Renal pelvis (tissue), 12 donors: ENCODE data around the gene FAAH. TPM values are rescaled to one million over a fixed set of nuclear protein-coding genes. Genes with fewer than 3 reads are reported as not detected.
"Not testable (repeated sequence)": the region's sequence is repeated elsewhere in the genome, so short reads cannot be mapped to it uniquely, and the experiment has no call there.

Experiments used
- DNase-seq: peaks from one replicate; pipeline ENCODE4 v3.0.0-alpha.2; 2013
- long read RNA-seq, 16 experiments: transcript quantifications; one replicate each; lab custom pipeline, GENCODE V29; 2026
- polyA plus RNA-seq, 3 donors: library from polyadenylated mRNA; unstranded; fragments of 120-200 nt; gene quantifications; one replicate each; pipeline ENCODE4 v1.2.1, GENCODE V29; 2013; ENCODE audit not compliant: insufficient read length in 3 of 3

The FAAH gene
- 10 to 100 TPM; 26.9 to 33.1 (median 33.0) TPM for polyA plus RNA-seq
- long read RNA-seq, donor 1, partial matches to known transcripts: 0 of 4 reads
- long read RNA-seq, donor 1, other reads (novel, unspliced or antisense): 0 of 4 reads
- long read RNA-seq, donor 2, transcript FAAH-201 (15 exons, 2,094 nt): major isoform, 5 of 6 reads
- long read RNA-seq, donor 2, partial matches to known transcripts: 0 of 6 reads
- long read RNA-seq, donor 2, other reads (novel, unspliced or antisense): 0 of 6 reads
- long read RNA-seq, donor 3, partial matches to known transcripts: 5 of 6 reads
- long read RNA-seq, donor 3, other reads (novel, unspliced or antisense): 0 of 6 reads
- long read RNA-seq, donor 4, partial matches to known transcripts: 0 of 5 reads
- long read RNA-seq, donor 4, other reads (novel, unspliced or antisense): 0 of 5 reads
- long read RNA-seq, donor 5: 0 reads
- long read RNA-seq, donor 6, transcript FAAH-201 (15 exons, 2,094 nt): major isoform, 7 of 7 reads
- long read RNA-seq, donor 6, partial matches to known transcripts: 0 of 7 reads
- long read RNA-seq, donor 6, other reads (novel, unspliced or antisense): 0 of 7 reads
- long read RNA-seq, donor 7, transcript FAAH-201 (15 exons, 2,094 nt): major isoform, 10 of 15 reads
- long read RNA-seq, donor 7, partial matches to known transcripts: 5 of 15 reads
- long read RNA-seq, donor 7, other reads (novel, unspliced or antisense): 0 of 15 reads
- long read RNA-seq, donor 8, partial matches to known transcripts: 0 of 1 reads
- long read RNA-seq, donor 8, other reads (novel, unspliced or antisense): 0 of 1 reads
- long read RNA-seq, donor 9, transcript FAAH-201 (15 exons, 2,094 nt): major isoform, 10 of 10 reads
- long read RNA-seq, donor 9, partial matches to known transcripts: 0 of 10 reads
- long read RNA-seq, donor 9, other reads (novel, unspliced or antisense): 0 of 10 reads
- long read RNA-seq, donor 10, partial matches to known transcripts: 0 of 1 reads
- long read RNA-seq, donor 10, other reads (novel, unspliced or antisense): 0 of 1 reads
- long read RNA-seq, donor 11, partial matches to known transcripts: 0 of 2 reads
- long read RNA-seq, donor 11, other reads (novel, unspliced or antisense): 0 of 2 reads
- long read RNA-seq, donor 12, transcript FAAH-201 (15 exons, 2,094 nt): major isoform, 5 of 21 reads
- long read RNA-seq, donor 12, partial matches to known transcripts: 16 of 21 reads
- long read RNA-seq, donor 12, other reads (novel, unspliced or antisense): 0 of 21 reads
- long read RNA-seq, donor 13, partial matches to known transcripts: 0 of 2 reads
- long read RNA-seq, donor 13, other reads (novel, unspliced or antisense): 0 of 2 reads
- long read RNA-seq, donor 14: 0 reads
- long read RNA-seq, donor 15, transcript FAAH-201 (15 exons, 2,094 nt): major isoform, 6 of 11 reads
- long read RNA-seq, donor 15, partial matches to known transcripts: 5 of 11 reads
- long read RNA-seq, donor 15, other reads (novel, unspliced or antisense): 0 of 11 reads
- long read RNA-seq, donor 16: 0 reads

DNA sequence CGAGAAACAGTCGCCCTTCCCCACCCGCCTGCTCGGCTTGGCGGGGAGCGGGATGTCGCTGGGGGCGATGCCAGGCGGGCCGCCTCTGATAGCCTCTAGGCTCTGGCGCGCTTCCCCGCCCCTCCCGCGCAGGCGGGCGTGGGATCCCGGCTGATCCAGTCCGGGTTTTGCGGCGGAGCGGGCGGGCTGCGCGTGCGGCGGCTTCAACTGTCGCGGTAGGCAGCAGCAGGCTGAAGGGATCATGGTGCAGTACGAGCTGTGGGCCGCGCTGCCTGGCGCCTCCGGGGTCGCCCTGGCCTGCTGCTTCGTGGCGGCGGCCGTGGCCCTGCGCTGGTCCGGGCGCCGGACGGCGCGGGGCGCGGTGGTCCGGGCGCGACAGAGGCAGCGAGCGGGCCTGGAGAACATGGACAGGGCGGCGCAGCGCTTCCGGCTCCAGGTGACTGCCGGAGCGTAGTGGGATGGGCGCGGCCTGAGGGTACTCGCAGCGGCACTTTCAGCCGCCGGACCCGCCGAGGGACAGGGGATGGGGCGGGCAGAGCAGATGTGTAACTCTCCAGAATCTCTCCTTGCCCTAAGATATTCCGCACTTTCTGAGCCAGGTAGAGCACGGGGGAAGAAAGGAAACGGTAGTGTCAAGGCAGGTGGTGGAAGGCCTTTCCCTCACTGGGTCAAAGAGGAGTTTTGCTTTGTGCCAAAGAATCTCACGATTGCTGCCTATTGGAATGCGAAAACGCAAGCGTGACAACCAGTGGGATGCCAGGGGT is at the start of gene FAAH:
Gene FAAH (plus strand): TSS at position 210 of the 764 bp plus-strand sequence. CDS start 32 bp downstream, at position 242.
- peak; percentile 65 for DNase-seq

DNA sequence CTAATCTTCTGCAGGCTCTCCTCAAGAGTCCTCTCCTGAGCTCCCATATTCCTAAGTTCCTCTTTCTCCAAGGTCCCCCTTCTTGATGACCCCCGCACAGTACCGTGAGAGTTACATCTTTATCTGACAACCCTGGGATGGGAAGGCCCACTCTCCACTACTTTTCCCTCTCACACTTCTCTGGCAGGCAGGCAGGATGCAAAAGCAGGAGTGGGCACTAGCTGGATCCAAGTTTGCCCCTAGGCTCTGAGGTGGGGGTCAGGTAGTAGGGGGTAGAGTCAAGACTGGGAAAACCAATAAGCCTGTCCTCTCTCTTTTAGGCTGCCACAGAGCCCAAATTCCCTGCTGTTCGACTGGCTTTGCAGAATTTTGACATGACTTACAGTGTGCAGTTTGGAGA is 49.6 kb upstream of the FAAH start:
- DNase-seq: no peak

DNA sequence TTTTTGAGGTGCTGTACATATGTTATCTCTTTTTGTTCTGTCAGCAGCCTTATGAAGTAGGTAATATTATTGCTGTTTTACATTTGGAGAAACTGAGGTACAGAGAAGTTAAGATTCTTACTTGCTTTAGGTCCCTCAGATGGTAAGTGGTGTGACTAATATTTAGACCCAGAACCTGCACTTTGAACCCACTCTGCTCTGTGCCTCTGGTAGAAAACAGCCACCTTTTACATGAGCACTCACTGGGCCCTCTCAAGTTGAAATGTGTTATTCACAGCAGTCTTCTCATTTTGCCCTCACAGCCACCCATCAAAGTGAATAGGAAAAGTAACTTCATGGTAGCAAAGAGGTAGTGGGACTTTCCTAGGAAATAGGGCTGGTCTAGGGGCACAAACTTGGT is 48.8 kb upstream of the FAAH start:
- DNase-seq: no peak

DNA sequence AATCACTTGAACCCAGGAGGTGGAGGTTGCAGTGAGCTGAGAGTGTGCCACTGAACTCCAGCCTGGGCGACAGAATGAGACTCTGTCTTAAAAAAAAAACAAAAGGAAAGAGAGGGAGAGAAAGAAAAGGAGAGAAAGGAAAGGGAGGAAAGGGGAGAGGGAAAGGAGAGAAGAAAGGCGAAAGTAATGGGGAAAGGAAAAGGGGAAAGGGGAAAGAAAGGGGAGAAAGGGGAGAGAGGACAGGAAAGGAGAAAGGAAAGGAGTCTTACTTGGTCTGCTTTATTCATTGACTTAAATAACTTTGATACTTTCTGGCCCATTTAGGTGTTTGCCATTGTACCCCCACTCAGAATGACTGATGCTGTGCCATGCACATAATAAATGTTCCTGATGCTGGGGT is 41.8 kb upstream of the FAAH start:
- no peak for DNase-seq

DNA sequence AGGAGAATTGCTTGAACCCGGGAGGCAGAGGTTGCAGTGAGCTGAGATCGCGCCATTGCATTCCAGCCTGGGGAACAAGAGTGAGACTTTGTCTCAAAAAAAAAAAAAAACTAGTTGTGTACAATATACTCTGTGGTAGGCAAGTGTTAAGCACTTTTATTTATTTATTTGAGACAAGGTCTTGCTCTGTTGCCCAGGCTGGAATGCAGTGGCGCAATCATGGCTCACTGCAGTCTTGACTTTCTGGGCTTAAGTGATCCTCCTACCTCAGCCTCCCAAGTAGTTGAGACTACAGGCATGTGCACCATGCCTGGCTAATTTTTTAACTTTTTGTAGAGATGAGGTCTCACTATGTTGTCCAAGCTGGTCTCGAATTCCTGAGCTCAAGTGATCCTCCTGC is 38.2 kb upstream of the FAAH start:
- not testable (repeated sequence) for DNase-seq

DNA sequence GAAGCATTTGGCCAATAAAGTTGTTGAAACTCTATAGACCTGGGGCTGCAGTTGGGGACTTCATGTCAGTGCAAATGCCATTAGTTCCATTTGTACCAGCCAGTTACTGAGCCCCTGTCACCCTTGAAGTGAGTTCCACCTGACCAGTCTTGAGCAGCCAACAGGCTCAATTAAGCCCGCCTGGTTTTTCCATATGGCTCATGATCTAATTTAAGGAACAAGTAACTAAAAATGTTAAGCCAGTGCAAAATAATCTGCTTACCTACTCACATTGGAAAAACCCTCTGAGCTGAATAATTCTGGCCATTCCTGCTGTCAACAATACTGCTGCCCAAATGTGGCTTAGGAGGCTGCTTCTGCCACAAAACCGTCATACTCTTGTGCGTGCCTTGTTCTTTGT is 32.0 kb upstream of the FAAH start:
- DNase-seq: no peak

DNA sequence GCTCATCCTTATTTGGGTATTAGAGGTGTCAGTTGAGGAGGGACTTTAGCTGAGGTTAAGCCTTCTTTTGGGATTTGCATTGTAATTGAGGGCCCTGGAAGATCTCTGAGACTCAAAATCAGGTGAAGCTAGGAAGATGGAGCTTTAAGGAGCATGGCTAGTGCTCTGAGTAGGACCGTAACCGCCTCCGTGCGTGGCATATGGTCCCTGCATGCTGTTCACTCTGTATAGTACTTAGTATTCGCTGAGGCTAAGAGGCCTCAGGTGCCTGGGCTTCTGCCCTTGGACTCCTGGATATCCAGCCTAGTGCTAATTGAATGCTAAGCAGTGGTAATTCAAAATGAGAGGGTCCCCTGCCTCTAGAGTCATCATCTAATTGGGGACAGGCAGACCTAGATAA is 31.0 kb upstream of the FAAH start:
- DNase-seq: no peak

DNA sequence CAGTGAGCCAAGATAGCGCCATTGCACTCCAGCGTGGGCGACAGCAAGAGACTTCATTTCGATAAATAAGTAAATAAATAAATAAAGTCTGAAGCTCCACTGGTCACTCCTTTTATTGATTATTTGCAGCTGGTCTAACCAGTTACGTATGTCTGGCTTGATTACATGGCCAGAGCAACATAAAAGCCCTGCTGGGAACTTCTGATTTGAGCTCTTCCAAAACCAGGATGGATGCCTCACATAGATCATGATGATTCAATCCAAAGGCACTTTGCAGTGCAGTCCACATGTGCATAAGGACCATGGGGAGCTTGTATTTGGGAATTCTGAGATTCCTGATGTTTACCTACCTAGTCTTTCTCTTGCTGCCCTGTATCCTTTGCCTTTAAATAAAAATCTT is 29.5 kb upstream of the FAAH start:
- DNase-seq: no peak

DNA sequence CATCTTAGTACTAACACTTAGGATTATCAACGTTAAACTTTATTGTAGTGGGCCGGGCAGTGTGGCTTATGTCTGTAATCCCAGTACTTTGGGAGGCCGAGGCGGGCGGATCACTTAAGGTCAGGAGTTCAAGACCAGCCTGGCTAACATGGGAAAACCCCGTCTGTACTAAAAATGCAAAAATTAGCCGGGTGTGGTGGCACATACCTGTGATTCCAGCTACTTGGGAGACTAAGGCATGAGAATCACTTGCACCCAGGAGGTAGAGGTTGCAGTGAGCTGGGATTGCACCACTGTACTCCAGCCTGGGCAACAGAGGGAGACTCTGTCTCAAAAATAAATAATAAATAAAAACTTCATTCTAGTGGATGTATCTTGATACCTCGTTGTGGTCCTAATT is 28.3 kb upstream of the FAAH start:
- not testable (repeated sequence) for DNase-seq

DNA sequence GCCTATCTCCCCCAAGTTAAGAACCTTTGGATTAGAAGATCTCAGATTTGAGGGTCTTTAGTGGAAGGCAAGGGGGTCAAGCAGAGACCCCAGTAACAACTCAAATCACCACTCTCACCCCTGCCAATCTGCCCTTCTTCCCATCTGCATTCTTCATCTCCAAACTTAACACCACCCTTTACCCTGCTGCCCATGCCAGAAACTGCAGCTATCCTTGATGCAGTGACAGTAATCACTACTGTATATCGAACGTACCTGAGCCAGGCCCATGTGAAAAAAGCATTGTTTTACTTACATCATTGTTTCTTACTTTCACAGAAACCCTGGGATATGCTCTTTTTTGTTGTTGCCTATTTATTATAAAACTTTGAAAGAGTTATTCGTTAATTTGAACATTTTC is 27.0 kb upstream of the FAAH start:
- no peak for DNase-seq

DNA sequence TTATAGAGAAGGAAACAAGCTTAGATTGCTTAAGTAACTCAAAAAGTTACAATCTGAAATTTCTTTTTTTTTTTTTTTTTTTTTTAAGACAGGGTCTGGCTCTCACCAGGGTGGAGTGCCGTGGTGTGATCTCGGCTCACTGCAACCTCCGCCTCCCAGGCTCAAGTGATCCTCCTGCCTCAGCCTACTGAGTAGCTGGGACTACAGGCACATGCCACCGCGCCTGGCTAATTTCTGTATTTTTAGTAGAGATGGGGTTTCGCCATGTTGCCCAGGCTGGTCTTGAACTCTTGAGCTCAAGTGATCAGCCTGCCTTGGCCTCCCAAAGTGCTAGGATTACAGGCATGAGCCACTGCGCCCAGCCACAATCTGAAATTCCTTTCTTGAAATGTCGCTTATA is 26.4 kb upstream of the FAAH start:
- not testable (repeated sequence) for DNase-seq

DNA sequence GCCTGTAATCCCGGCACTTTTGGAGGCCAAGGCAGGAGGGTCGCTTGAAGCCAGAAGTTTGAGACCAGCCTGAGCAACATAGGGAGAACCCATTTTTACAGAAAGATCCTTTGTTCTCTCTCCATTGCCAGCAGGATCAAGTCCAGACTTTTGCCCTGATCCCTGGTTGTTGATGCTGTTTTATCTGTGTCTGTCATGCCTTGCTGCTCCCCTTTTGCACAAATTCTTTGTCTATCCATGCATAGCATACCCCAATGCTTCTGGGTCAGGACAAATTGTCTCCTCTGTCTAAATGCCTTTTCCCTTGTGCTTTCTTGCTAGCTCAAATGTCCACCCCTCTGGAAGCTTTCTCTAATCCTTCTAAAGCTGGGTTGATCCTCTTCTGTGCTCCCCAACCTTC is 25.3 kb upstream of the FAAH start:
- DNase-seq: peak; percentile 17

DNA sequence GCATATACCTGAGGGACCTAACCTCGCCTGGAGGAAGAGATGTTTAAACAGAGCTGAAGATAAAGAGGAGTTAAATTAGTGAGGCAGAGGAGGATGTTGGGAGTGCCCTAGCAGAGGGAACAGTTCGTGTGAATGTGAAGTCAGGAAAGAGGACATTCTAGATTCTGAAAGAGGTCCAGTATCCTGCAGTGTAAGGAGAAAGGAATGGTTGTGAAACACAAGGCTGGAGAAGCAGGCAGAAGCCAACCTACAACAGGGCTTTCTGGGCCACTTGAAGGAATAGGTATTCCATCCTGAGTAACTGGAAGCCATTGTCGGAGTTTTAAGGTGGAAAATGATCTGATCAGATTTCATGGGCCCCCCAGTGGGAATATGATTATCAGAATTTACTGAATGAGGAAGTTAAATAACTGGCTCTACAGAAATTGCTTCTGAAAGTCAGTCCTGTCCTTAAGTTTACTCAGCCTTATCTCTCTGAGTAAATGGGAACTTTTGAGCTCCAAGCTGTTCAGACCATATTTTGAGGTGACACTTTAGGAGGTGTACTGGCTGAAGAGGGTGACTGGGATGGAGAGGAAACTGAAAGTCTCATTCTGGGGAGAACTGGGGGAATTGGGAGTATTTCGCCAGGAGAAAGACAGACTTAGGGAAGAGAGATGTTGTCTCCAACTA is 24.4 kb upstream of the FAAH start:
- DNase-seq: no peak

DNA sequence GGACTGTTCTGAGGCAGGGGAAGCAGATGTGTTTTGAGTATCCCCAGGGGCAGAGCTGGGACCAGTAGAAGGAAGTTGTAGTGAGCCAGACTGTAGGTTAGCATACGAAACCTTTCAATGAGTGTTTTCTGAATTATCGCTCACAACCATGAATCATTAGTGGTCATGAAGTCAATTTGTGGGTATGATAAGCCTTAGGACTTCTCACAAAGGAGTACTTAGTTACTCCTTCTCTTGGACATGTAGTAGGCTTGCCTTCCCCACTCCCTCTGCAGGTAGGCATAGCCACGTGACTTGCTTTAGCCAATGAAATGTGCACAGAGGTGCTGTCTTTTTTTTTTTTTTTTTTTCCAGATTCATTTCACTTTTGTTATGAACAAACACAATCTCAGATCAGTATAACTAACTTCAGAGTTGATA is 23.9 kb upstream of the FAAH start:
- no peak for DNase-seq

DNA sequence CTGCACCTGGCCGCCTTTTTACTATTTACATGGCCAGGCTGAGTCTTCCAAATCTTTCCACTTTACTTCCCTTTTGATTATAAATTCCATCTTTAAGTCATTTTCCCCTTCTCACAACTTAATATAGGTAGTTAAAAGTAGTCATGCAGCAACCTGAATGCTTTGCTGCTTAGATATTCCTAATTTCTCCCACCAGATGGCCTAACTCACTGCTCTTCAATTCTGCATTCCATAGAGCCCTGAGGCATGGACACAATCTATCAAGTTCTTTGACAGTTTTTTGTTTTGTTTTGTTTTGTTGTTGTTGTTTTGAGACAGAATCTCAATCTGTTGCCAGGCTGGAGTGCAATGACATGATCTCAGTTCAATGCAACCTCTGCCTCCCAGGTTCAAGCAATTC is 21.7 kb upstream of the FAAH start:
- DNase-seq: peak; percentile 43

DNA sequence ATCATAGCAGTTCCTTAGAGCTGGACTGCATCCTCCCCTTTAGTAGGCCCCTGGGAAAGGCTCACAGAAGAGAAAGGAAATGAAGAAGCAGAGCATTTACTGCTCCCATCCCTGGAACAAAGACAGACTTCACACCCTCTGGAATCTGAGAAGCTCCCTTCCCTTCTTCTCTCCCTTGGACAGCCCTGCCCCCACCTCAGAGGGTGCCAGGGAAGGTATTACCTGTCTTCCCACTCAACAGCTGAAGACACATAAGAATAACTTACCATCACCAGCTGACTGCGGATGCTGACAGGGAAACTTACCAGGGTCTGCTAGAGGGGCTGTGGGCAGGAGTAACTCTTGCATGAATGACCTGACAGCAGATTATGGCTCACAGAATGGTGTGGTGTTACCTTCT is 14.1 kb upstream of the FAAH start:
- DNase-seq: no peak

DNA sequence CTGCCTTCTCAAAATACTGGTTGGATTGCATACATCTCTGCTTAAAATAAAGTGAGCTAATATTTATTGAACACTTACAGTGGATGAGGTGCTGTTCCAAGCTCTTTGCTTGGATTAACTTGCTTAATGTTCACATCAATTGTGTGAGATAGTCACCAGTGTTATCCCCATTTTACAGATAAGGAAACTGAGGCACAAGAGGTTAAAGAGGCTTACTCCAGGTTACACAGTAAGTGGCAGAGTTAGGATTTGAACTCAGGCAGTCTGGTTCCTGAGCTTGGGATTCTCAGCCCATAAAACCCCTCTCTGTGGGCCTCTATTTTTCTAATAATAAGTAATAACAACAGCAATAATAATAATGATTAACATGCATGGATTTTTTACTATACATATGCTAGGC is 13.6 kb upstream of the FAAH start:
- no peak for DNase-seq

DNA sequence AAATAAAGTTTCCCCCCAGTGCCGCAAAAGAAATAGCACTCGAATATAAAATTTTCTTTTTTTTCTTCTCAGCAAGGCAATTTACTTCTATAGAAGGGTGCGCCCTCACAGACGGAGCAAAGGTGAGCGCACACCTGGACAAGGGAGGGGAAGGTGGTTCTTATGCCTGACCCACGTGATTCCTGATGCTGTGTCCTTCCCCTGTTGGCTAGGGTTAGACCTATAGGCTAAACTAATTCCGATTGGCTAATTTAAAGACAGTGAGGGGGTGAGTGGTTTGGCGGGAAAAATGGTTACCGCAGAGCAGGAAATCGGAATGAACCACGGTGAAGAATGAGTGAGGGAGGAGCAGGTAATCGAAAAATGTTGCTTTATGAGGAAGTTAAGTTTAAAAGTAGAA is 607 bp upstream of the FAAH start:
- no peak for DNase-seq

DNA sequence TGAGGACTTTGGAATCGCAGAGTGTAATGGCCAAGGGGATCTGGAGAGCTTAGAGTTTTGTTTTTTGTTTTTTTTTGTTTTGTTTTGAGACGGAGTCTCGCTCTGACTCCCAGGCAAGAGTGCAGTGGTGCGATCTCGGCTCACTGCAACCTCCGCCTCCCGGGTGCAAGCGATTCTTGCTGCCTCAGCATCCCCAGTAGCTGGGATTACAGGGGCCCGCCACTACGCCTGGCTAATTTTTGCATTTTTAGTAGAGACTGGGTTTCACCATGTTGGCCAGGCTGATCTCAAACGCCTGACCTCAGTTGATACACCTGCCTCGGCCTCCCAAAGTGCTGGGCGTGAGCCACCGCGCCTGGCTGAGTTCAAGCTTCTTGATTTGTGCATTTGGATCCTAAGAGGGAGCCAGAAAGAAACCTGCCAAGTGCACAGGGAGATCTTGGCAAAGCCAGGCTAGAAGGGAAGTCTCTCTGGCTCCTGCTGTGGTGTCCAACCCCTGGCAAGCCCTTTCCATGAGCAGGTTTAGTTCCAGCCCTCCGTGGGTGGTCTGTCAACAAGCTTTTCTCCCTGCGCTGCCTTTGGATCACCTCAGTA is 852 bp downstream of the FAAH start:
- no peak for DNase-seq
